GM04503 (cell line): ENCODE measurements around the gene PTGDS.

Experiments
- DNase-seq: peaks from one replicate; pipeline ENCODE4 v3.0.0-alpha.2; 2012; ENCODE audit warnings: low read depth

The PTGDS gene

DNA sequence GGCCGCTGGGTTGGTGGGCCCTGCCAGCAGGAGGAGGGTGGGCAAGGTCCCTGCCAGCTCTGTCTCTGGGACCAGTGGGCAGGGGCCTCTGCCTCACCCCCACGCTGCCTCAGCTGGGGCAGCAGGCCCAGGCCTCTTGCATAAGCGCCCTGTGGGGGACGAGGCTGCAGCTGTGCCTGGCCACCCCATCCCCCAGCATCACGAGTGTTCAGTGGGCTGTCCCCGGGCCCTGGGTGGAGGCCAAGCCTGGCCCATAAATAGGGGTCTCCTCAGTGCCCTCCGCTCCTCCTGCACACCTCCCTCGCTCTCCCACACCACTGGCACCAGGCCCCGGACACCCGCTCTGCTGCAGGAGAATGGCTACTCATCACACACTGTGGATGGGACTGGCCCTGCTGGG, at the start of gene PTGDS:
Gene PTGDS, plus strand, starts transcription at position 282 of the 400 bp plus-strand sequence. Its CDS starts 75 bp downstream, at position 357.
- no peak for DNase-seq

DNA sequence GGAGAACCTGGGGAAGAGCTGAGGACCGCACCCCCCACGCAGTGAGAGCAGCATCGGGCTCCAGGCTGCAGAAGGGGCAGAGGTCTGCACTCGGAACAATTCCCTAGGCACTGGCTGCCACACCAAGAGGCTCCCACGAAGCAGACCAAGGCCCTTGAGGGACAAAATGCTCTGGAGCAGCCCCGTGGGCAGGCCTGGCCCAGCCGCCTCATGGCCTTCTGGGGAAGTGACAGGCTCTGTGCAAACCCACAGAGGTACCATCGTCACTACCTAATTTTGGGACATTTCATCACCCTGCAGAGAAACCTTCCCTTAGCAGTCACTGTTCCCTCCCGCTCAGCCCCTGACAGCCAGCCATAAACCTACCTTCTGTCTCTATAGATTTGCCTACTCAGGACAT, 48.7 kb upstream of the PTGDS start:
- DNase-seq, result no peak

DNA sequence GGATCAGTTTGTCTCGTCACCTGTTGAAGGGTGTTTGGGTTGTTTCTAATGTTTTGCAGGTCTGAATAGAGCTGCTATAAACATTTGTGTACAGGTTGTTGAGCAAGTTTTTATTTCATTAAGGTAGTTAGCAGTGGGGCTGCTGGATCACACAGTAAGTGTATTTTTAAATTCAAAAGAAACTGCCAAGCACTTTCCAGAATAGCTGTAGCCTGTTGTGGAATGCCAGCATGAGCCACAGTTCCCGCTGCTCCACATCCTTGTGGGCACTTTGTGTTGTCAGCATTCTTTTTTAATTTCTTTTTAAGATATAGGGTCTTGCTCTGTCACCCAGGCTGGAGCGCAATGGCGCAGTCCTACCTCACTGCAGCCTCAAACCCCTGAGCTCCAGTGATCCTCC, 47.3 kb upstream of the PTGDS start:
- DNase-seq, result no peak

DNA sequence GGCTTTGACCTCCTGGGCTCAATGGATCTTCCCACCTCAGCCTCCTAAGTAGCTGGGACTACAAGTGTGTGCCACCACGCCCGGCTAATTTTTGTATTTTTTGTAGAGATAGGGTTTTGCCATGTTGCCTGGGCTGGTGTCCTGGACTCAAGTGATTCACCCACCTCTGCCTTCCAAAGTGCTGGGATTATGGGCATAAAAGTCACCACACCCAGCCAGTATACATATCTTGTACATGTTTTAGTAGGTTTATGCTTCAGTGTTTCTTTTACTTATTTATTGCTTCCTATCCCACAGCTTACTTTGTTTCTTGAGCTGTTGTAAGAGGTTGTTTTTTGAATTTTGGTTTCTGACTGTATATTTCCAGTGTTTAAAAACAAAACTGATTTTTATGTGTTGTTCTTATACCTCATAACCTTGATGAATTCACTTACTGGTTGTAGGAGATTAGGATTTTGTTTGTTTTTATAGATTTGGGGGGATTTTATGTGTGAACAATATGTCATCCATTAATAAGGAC, 45.6 kb upstream of the PTGDS start:
- no peak for DNase-seq

DNA sequence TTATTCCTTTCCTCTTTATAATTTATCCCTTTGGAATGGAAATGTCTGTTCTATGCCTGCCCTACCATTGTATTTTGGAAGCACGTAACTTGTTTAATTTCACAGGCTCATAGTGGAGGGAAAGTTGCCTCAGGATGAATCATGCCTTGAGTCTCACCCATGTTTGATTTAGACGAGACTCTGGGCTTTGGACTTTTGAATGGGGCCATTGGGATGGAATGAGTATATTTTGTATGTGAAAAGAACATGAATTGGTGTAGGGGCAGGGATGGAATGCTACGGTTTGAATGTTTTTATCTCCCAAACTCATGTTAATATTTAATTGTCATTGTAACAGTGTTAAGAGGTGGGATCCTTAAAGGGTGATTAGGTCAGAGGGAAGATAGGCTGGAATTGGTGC, 43.0 kb upstream of the PTGDS start:
- no peak for DNase-seq

DNA sequence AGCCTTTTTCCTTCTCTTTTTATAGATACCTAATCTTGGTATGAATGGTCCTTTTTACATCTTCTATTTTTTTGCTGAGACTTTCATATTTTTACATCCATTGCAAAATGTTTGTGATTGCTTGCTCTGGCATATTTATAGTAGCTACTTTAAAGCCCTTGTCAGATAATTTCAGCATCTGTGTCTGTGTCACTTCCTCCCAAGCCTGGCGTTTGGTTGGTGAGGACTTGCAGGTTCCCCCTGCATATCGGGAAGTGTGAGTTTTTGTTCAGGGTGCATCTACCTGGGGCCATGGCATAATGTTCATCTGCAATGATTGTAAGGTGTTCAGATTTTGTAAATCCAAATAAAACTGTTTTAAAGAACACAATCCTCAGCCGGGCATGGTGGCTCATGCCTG, 41.7 kb upstream of the PTGDS start:
- no peak for DNase-seq

DNA sequence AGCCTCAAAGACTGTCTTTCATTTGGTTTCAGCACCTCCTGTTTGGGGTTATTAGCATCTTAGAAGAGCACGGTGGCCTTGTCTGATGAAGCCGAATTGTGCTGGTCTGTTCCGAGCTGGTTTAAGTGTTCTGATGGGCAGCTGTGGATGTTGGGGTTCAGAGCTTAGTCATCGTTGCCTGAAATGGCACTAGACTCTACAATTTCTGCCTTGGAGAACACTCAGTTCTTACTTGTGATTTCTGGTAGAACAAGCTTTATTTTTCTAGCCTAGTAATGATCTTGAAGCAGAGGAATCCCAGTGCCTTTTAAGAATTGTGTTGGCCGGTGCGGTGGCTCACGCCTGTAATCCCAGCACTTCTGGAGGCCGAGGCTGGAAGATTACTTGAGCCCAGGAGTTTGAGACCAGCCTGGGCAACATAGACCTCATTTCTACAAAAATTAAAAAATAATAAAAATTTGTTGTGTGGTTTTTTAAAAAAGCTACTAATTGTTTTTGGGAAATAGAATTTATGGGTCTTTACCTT, 40.6 kb upstream of the PTGDS start:
- DNase-seq, result no peak

DNA sequence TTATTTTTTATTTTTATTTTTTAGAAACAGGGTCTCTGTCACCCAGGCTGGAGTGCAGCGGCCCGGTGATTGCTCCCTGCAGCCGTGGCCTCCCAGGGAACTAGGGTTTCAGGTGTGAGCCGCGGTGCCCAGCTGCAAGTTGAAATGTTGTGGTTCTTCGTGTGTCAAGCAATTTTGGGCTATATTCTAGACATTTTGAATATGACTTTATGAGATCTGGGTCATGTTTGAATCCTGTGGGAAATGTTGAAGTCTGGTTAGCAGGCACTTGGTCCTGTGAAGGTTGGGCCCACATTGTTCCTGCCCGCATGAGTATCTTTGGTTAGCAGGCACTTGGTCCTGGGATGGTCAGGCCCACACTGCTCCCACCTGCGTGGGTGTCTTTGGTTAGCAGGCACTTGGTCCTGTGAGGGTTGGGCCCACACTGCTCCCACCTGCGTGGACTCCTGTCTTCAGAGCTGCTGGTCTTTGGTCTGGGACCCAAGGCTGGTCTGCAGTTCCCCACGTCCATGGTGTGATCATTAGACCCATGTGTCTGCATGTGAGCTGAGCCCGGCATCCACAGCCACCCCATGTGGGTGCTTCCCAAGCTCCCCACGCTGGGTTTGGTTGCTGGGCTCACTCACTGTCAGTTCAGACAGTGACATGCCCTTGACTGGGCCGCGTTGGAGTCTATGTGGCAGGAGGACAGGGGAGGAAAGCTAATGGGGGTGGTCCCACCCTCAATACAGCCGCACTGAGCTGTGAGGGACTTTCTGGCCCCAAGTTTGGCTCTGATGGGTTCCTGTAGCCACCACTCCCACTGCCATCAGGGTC, 39.9 kb upstream of the PTGDS start:
- no peak for DNase-seq

DNA sequence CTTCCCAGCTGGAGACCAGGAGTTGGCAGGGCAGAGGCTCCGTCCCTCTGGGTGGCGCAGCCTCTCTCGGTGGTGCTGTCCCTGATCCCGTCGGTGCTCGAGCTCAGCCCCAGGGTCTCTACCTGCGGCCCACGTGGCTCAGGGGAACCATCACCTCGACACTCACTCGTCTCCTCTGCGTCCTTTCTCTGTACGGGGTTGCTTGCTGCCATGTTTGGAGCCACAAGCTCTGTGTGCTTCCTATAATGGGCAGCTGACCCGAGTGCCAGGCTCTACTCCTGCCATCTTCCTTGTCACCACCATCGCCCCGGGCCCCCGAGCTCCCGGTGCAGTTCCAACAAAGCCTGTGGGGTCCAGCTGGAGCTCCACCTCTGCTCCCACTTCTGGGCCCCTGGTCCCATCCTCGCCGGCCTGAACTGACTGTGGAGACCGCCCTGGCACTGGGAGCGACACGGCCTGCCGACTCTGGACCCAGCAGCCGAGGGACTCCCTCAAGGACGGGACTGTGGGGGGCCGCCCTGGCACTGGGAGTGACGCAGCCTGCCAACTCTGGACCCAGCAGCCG, 37.8 kb upstream of the PTGDS start:
- no peak for DNase-seq

DNA sequence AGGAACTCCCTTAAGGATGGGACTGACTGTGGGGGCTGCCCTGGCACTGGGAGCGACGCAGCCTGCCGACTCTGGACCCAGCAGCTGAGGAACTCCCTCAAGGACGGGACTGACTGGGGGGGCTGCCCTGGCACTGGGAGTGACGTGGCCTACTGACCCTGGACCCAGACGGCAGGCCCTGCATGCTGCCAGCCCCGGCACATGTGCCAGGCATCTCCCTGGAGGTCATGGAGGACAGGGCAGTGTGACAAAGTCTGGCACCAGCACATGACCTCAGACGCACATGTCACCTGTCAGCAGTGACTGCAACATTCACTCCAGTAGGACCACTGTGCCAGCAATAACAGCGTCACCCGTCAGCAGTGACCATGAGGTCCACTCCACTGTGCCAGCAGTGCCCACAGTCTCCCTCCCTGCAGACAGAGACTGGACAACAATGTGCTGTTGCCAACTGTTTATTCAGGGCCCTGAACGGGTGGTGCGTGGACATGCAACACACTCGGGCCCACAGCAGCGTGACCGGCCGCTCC, 37.2 kb upstream of the PTGDS start:
- no peak for DNase-seq

DNA sequence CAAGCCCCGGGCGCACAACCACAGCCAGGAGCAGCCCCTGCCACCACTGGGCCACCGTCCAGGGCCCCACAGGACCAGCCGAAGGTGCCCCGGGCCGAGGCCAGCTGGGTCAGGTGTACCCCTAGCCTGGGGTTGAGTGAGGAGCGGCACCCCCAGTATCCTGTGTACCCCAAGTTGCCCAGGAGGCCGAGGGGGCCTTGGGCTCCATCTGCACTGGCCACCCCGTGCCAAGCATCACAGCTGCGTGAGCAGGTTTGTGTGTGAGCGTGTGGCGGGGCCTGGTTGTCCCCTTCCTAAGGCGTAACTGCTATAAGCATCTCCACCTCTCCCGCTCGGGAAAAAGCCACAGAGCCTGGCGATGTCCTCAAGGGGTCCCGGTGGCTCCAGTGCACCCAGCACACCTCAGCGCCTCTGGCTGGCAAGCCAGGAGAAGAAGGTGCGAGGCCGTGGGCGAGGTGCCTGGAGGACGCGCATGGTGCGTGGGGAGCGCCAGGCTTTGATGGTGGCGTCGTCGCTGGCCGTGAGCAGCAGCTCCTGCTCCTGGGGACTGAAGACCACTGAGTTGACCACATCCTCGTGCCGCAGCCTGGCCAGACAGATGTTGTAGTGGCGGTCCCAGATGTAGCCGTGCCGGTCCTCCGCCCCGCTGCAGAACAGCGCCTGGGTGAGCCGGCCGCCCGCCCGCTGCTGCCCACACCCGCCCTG, 36.6 kb upstream of the PTGDS start:
- no peak for DNase-seq

DNA sequence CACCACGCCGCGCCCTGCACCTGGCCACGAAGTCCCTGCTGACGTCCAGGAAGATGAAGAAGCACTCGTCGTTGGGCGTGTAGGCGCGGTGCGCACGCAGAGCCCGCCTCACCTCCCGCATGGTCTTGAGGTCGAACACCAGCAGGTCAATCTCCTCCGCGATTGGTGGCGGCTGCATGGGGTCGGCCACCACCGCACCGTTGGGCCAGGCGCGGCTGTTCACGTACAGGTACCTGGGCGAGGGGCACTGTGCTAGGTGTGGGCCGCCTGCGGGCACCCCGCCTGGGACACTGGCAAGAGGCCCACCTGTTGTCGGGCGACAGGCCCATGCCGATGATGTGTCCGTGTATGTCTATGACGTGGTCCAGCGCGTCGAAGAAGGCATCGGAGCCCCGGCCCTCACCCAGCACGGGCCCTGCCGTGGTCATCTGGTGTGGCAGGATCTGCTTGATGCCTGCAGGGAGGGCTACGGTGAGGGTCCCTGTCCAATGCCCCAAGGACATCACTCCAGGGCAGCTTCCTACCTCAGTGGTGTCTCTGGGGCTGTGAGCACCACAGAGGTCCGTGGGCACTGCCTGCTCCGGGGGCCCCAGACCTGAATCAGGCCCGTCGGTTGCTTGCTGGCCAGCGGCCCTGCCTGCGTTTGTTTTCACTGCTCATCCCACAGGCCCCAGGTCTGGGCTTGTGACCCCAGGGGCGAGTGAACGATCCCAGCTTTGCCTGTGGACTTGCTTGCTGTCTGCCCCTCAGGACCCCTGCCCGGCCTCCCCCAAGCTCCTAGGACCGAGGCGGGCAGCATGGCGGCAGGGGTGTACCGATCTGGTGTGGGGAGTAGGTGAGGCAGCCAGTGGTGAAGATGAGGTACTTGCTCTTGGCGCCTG, 35.8 kb upstream of the PTGDS start:
- DNase-seq, result no peak

DNA sequence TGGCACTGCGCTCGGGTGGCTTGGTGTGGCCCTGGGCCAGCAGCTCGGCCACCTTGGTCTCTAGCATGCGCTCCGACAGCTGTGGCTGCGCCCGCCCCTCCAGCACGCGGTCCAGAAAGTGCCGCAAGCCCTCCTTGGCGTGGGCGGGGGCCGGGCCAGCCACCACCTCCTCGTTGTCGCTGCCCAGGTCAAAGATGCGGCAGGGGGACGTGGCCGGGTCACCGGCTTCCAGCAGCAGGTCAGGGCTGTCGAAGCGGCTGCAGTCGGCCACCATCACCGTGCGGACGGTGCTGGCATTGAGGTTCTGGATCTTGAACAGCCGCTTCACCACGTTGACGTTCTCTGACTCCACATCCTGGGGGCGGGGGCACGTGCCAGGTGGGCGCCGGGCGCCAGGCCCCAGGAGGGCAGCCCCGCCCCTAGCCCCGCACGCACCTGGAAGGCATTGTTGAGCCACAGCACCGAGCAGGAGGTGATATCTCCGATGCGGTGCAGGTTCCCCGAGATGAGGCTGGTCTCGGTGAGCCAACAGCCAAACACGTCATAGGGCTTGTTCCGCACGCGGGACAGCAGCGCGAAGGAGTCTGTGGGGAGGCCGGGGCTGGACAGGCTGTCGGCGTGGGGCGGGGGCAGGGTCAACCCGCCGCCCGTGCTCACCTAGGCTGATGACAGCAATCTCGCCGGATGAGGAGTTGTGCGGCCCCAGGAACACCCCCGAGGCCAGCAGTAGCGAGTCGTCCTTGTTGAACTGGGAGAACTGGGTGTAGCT, 35.0 kb upstream of the PTGDS start:
- DNase-seq, result no peak

DNA sequence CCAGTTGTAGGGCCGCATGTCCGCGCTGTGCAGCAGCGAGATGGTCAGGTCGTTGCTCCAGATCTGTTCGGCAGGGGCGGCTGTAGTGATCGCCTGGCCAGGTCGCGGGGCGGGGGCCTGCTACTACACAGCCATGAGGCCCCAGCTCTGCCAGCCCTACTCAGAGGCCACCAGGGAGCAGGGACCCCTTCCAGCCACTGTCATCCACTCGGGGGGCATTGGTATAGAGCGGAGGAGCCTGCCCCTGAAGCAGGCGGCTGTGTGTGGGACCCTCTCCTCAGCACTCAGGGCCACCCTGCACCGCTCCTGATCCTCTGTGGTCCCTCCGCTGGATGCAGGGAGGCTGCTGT, 34.4 kb upstream of the PTGDS start:
- DNase-seq, result no peak

DNA sequence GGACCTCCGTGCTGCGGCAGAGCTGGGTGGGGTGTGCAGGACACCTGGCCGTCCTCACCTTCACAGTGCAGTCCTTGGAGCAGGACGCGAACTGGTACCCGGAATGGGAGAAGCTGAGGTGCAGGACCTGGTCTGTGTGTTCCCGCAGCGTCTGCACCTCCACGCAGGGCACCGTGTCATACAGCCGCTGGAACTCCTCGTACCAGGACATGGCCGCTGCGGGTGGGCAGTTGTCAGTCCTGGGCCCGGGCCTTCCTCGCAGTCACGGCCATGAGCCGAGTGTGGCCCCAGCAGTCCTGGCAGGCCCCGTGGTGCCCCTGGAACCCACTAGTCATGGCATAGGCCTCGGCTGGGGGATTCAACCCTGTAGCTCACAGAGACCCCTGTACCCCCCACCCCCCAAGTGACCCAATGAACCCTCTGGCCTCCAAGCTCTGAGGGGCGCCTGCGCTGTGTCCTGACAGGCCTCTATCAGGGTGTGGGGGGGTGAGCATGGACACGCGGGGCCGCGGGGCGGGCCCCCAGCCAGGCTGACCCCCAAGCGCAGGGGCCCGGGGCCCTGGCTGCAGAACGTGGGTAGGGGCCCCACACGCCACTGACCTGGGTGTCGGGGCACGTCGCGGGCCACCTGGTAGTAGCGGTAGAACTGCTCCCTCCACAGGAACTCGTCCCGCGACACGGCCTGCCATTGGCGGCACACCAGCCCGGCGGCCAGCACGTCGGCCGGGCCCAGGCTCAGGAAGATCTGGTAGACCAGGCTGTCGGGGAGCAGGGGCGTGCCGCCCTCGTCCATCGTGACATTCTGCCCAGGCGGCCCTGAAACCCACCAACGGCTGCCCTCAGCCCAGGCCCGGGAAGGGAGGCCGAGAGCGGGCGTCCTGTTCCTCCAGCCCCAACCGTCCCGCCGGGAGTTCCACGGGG, 33.8 kb upstream of the PTGDS start:
- DNase-seq, result no peak

DNA sequence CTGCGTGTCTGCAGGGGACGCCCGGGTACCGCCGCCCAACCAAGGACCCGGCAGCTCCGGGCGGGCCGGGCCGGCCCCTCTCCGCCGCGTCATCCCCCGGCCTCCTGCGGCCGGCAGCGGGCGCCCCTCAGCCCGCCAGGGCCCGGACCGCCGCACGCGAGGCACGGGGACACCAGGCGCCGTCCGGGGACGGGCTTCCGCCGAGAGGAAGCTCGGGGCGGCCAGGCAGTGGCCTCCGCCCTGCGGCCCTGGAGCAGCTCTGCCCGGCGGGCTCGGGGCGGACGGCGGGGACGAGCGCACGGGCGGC, 33.1 kb upstream of the PTGDS start:
- no peak for DNase-seq

DNA sequence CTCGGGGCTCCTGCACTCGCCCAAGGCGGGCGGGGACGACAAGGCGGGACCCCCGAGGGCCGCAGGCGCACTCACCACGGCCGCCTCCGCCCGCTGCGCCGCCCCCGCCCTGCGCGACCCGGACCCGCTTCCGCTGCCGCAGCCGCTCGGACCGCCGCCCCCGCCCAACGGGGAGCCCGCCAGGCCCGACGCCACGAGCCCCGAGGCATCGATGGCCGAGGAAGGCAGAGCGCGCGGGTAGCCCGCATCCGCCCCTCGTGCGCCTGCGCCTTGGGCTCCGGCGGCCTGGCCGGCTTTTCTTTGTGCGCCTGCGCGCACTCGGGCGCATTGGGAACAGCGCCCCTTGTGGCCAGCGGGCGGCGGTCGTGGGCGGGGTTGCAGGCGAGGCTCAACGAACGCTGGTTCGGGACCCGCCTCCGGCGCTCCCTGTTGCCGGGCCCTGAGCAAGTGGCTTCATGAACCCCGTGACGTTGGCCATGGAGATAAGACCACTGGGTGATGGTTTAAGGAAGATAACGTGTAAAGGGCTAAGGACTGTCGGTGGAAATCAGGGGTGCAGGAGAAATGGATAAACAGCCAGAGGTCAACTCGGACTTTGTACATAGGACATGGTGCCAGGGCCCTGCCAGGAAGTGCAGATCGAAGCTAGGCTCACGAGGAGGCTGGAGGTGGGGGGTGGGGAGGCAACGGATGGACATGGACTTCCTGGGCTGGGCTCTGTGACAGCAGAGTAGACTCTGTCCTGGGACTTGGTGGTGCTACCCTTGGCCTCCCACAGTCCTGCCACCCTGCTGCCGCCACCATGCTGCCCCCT, 32.6 kb upstream of the PTGDS start, which contains the start of the genes C8G and FBXW5:
Gene C8G, plus strand, starts transcription at position 725 of the 814 bp plus-strand sequence. Its CDS starts 78 bp downstream, at position 803.
Gene FBXW5, minus strand, starts transcription at position 220 of the 814 bp plus-strand sequence. CDS start 655 bp downstream, outside the sequence.
- DNase-seq, result peak; percentile 42

DNA sequence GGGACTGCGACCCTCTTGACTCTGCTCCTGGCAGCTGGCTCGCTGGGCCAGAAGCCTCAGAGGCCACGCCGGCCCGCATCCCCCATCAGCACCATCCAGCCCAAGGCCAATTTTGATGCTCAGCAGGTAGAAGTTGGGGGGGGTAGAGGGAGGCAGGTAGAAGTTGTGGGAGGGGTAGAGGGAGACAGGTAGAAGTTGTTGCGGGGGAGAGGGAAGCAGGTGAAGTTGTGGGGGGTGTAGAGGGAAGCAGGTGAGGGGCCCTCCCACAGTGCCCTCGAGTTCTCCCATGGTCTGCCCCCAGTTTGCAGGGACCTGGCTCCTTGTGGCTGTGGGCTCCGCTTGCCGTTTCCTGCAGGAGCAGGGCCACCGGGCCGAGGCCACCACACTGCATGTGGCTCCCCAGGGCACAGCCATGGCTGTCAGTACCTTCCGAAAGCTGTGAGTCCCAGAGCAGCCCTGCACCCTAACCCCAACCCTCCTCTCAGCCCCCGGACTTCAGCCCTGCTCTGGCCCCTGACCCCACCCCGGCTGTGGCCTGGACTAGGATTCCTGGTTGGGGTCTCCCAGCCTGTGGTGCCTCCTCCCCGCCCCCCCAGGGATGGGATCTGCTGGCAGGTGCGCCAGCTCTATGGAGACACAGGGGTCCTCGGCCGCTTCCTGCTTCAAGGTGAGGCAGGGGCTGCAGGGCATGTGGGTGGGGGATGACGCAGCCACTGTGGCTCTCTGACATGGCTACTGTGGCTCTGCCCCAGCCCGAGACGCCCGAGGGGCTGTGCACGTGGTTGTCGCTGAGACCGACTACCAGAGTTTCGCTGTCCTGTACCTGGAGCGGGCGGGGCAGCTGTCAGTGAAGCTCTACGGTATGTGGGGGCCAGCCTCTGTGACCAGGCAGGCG, 31.7 kb upstream of the PTGDS start:
- no peak for DNase-seq
